Measurements from ENCODE around the gene SLC7A8.

DNA sequence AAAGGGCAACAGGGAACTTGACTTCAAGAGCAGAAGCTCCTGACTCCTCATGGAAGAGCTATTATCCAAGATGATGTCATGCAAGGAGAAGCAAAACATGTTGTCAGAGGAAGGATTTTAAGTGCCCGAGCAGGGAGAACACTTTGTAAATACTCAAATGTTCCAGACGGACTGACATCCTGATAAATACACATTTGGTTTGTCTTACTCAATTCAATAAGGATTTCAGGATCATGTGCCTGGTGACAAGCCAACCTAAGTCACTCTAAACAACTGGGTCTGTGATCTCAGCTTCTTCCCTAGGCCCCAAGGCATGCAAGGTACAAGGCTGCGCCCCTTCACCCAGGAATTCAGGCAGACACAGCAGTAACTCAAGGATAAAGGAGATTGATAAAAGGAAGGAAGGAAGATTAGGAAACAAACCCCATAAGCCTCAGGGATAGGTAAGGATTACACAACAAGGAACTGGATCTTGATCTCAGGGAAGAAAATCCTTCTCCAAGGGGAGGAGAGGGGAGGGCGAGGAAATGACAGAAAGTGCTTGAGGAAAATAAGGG, 37.6 kb downstream of the SLC7A8 start:
- TF ChIP-seq, protein P1, sequence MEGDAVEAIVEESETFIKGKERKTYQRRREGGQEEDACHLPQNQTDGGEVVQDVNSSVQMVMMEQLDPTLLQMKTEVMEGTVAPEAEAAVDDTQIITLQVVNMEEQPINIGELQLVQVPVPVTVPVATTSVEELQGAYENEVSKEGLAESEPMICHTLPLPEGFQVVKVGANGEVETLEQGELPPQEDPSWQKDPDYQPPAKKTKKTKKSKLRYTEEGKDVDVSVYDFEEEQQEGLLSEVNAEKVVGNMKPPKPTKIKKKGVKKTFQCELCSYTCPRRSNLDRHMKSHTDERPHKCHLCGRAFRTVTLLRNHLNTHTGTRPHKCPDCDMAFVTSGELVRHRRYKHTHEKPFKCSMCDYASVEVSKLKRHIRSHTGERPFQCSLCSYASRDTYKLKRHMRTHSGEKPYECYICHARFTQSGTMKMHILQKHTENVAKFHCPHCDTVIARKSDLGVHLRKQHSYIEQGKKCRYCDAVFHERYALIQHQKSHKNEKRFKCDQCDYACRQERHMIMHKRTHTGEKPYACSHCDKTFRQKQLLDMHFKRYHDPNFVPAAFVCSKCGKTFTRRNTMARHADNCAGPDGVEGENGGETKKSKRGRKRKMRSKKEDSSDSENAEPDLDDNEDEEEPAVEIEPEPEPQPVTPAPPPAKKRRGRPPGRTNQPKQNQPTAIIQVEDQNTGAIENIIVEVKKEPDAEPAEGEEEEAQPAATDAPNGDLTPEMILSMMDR (IDR thresholded peaks at IDR 0.05; ENCODE audit: low read depth, low read length, poor library complexity, severe bottlenecking), result no peak
- TF ChIP-seq EZH2phosphoT487 (IDR thresholded peaks at IDR 0.05; ENCODE audit: borderline replicate concordance, low read length), result no peak

All from DOHH2 (cell line).